Measurements from ENCODE around the gene LRRC15.

Gene LRRC15

GRCh38 chr3:194395778-194396538 lies 26.4 kb upstream of the LRRC15 start:
- TF ChIP-seq GATA1 (IDR thresholded peaks at IDR 0.05; ENCODE audit: low read depth, low read length) (no peak), POLR2A (IDR thresholded peaks at IDR 0.05; ENCODE audit: low read length) (no peak)
- no peak for DNase-seq

- TF ChIP-seq GATA1 (IDR thresholded peaks at IDR 0.05; ENCODE audit: low read depth, low read length) (no peak), POLR2A (IDR thresholded peaks at IDR 0.05; ENCODE audit: low read length) (no peak)
- no peak for DNase-seq
These were observed 25.7 kb upstream of the LRRC15 start for GRCh38 chr3:194395212-194395611.

GRCh38 chr3:194392576-194392975 lies 23.0 kb upstream of the LRRC15 start:
- no peak for TF ChIP-seq GATA1 (IDR thresholded peaks at IDR 0.05; ENCODE audit: low read depth, low read length)
- no peak for TF ChIP-seq POLR2A (IDR thresholded peaks at IDR 0.05; ENCODE audit: low read length)
- no peak for DNase-seq

- no peak for TF ChIP-seq GATA1 (IDR thresholded peaks at IDR 0.05; ENCODE audit: low read depth, low read length)
- TF ChIP-seq POLR2A (IDR thresholded peaks at IDR 0.05; ENCODE audit: low read length), result no peak
- DNase-seq, result no peak
These were observed 21.3 kb upstream of the LRRC15 start for GRCh38 chr3:194390835-194391234.

GRCh38 chr3:194389269-194389668 lies 19.7 kb upstream of the LRRC15 start:
- TF ChIP-seq POLR2A (IDR thresholded peaks at IDR 0.05; ENCODE audit: low read length), result no peak
- no peak for TF ChIP-seq GATA1 (IDR thresholded peaks at IDR 0.05; ENCODE audit: low read depth, low read length)
- DNase-seq, result no peak

GRCh38 chr3:194387926-194388418 lies 18.4 kb upstream of the LRRC15 start:
- no peak for DNase-seq
- no peak for TF ChIP-seq GATA1 (IDR thresholded peaks at IDR 0.05; ENCODE audit: low read depth, low read length)
- TF ChIP-seq POLR2A (IDR thresholded peaks at IDR 0.05; ENCODE audit: low read length), result no peak

- DNase-seq, result no peak
- TF ChIP-seq POLR2A (IDR thresholded peaks at IDR 0.05; ENCODE audit: low read length) (no peak), GATA1 (IDR thresholded peaks at IDR 0.05; ENCODE audit: low read depth, low read length) (no peak)
These were observed 17.7 kb upstream of the LRRC15 start for GRCh38 chr3:194387276-194387675.

- DNase-seq, result no peak
- TF ChIP-seq POLR2A (IDR thresholded peaks at IDR 0.05; ENCODE audit: low read length), result no peak
- no peak for TF ChIP-seq GATA1 (IDR thresholded peaks at IDR 0.05; ENCODE audit: low read depth, low read length)
These were observed 17.1 kb upstream of the LRRC15 start for GRCh38 chr3:194386648-194387047.

- DNase-seq, result no peak
- no peak for TF ChIP-seq GATA1 (IDR thresholded peaks at IDR 0.05; ENCODE audit: low read depth, low read length)
- TF ChIP-seq POLR2A (IDR thresholded peaks at IDR 0.05; ENCODE audit: low read length), result no peak
These were observed 16.5 kb upstream of the LRRC15 start for GRCh38 chr3:194386066-194386465.

- TF ChIP-seq GATA1 (IDR thresholded peaks at IDR 0.05; ENCODE audit: low read depth, low read length) (no peak), POLR2A (IDR thresholded peaks at IDR 0.05; ENCODE audit: low read length) (no peak)
- no peak for DNase-seq
These were observed 15.0 kb upstream of the LRRC15 start for GRCh38 chr3:194384569-194385001.

- TF ChIP-seq POLR2A (IDR thresholded peaks at IDR 0.05; ENCODE audit: low read length), result no peak
- TF ChIP-seq GATA1 (IDR thresholded peaks at IDR 0.05; ENCODE audit: low read depth, low read length), result no peak
- no peak for DNase-seq
These were observed 14.6 kb upstream of the LRRC15 start for GRCh38 chr3:194384156-194384555.

- no peak for TF ChIP-seq POLR2A (IDR thresholded peaks at IDR 0.05; ENCODE audit: low read length)
- no peak for TF ChIP-seq GATA1 (IDR thresholded peaks at IDR 0.05; ENCODE audit: low read depth, low read length)
- no peak for DNase-seq
These were observed 13.9 kb upstream of the LRRC15 start for GRCh38 chr3:194383276-194383940.

GRCh38 chr3:194382892-194383223 lies 13.3 kb upstream of the LRRC15 start:
- TF ChIP-seq POLR2A (IDR thresholded peaks at IDR 0.05; ENCODE audit: low read length) (no peak), GATA1 (IDR thresholded peaks at IDR 0.05; ENCODE audit: low read depth, low read length) (no peak)
- no peak for DNase-seq

- TF ChIP-seq GATA1 (IDR thresholded peaks at IDR 0.05; ENCODE audit: low read depth, low read length) (no peak), POLR2A (IDR thresholded peaks at IDR 0.05; ENCODE audit: low read length) (no peak)
- DNase-seq, result no peak
These were observed 12.8 kb upstream of the LRRC15 start for GRCh38 chr3:194382196-194382891.
